Esophagus squamous epithelium (tissue), 4 donors: ENCODE measurements around the gene DNM3.

ENCODE experiments used
- CTCF ChIP-seq, 6 experiments: fragments of 450-650 bp in 4 of 6; fragments of 200-600 bp in 2 of 6; sonication (generic) in 2 of 6; IDR thresholded peaks; one replicate each; pipeline ENCODE4 v1.5.1; 2016 to 2019; ENCODE audit warnings: antibody characterized with exemption in 6 of 6, mild to moderate bottlenecking in 4 of 6, moderate library complexity in 4 of 6
- POLR2A ChIP-seq, 4 donors: fragments of 450-650 bp; IDR thresholded peaks; one replicate each; pipeline ENCODE4 v1.6.1; 2017; ENCODE audit warnings: antibody characterized with exemption in 4 of 4, mild to moderate bottlenecking in 4 of 4, moderate library complexity in 3 of 4

- TF ChIP-seq POLR2A (IDR thresholded peaks at IDR 0.05) (no peak), CTCF (IDR thresholded peaks at IDR 0.05) (no peak)
These were observed 482.4 kb downstream of the DNM3 start for GRCh38 chr1:172323686-172324085.
